GM21529 (cell line): Measurements from ENCODE around the gene FAM222A.

ENCODE experiments used
- ATAC-seq: cut with Tn5 transposase; IDR thresholded peaks from one replicate; pipeline ENCODE4 v1.9.1; 2021; ENCODE audit not compliant: unreplicated experiment

FAM222A gene

GRCh38 chr12:109710747-109711595 lies 2.7 kb upstream of the FAM222A start:
- ATAC-seq = no peak

- no peak for ATAC-seq
Measured at GRCh38 chr12:109711596-109712461, 1.8 kb upstream of the FAM222A start.

GRCh38 chr12:109714141-109714912 lies 702 bp downstream of the FAM222A start:
- peak; percentile 20 for ATAC-seq

- no peak for ATAC-seq
Measured at GRCh38 chr12:109714913-109715244, 1.3 kb downstream of the FAM222A start.

GRCh38 chr12:109715310-109716091 lies 1.9 kb downstream of the FAM222A start:
- ATAC-seq = no peak

GRCh38 chr12:109716092-109716479 lies 2.5 kb downstream of the FAM222A start:
- no peak for ATAC-seq

- ATAC-seq = no peak
Measured at GRCh38 chr12:109716512-109717389, 3.1 kb downstream of the FAM222A start.

GRCh38 chr12:109717390-109718357 lies 4.0 kb downstream of the FAM222A start:
- no peak for ATAC-seq

- no peak for ATAC-seq
Measured at GRCh38 chr12:109718390-109718789, 4.8 kb downstream of the FAM222A start.

- ATAC-seq = no peak
Measured at GRCh38 chr12:109719123-109720022, 5.7 kb downstream of the FAM222A start.

GRCh38 chr12:109720152-109720856 lies 6.7 kb downstream of the FAM222A start:
- ATAC-seq = no peak

- ATAC-seq = no peak
Measured at GRCh38 chr12:109720857-109721189, 7.2 kb downstream of the FAM222A start.

- no peak for ATAC-seq
Measured at GRCh38 chr12:109721276-109721675, 7.7 kb downstream of the FAM222A start.

- no peak for ATAC-seq
Measured at GRCh38 chr12:109722022-109722720, 8.5 kb downstream of the FAM222A start.

GRCh38 chr12:109722721-109723094 lies 9.1 kb downstream of the FAM222A start:
- ATAC-seq = no peak

- ATAC-seq = no peak
Measured at GRCh38 chr12:109723311-109723881, 9.8 kb downstream of the FAM222A start.
